GM12865 (cell line): Measurements from ENCODE around the gene CPA1.

ENCODE experiments used
- DNase-seq: peaks from one replicate; pipeline ENCODE4 v3.0.0; 2010; ENCODE audit warnings: low read depth
- H3K4me3 ChIP-seq: 2 replicates; pipeline ENCODE4 v1.5.1; 2011; ENCODE audit warnings: mild to moderate bottlenecking, low read depth, low read length, control low read depth
- CTCF ChIP-seq: IDR thresholded peaks from 2 replicates; pipeline ENCODE4 v1.5.1; 2011; ENCODE audit warnings: low read length, control low read depth, low read depth, inconsistent platforms; ENCODE audit not compliant: insufficient read depth; ENCODE audit errors: missing control alignments

CPA1 gene

GRCh38 chr7:130379921-130380860 lies at the start of gene CPA1:
Gene CPA1, plus strand, starts transcription at chr7:130380494. Its CDS starts 27 bp downstream, at chr7:130380521.
- no peak for DNase-seq
- no peak within 1 kb of the TSS for H3K4me3 ChIP-seq
- TF ChIP-seq CTCF: no peak

- DNase-seq: no peak
- no peak for TF ChIP-seq CTCF
- H3K4me3 ChIP-seq: no peak overlapping the region
These were observed 47.8 kb upstream of the CPA1 start for GRCh38 chr7:130332259-130333053.

GRCh38 chr7:130333832-130334231 lies 46.5 kb upstream of the CPA1 start:
- no peak for DNase-seq
- TF ChIP-seq CTCF: no peak
- H3K4me3 ChIP-seq: no peak overlapping the region

GRCh38 chr7:130334274-130334673 lies 46.0 kb upstream of the CPA1 start:
- no peak overlapping the region for H3K4me3 ChIP-seq
- DNase-seq: no peak
- TF ChIP-seq CTCF: no peak

- no peak for TF ChIP-seq CTCF
- no peak for DNase-seq
These were observed 42.8 kb upstream of the CPA1 start for GRCh38 chr7:130337410-130337971.

GRCh38 chr7:130338233-130338632 lies 42.1 kb upstream of the CPA1 start:
- no peak for DNase-seq
- no peak for TF ChIP-seq CTCF
- no peak overlapping the region for H3K4me3 ChIP-seq

More at GRCh38 chr7:130337410-130337971, 42.8 kb upstream of the CPA1 start:
- H3K4me3 ChIP-seq: no peak overlapping the region
